ENCODE data around the gene FLCN. TPM values are rescaled to one million over a fixed set of nuclear protein-coding genes. Genes with fewer than 3 reads are reported as not detected.

The FLCN gene
- total RNA-seq, 1 donor from 2014 or later = 106 TPM

GRCh38 chr17:17167986-17168385 is 69.0 kb downstream of the FLCN start:
- Histone ChIP-seq H3K27ac (no peak overlapping the region), H3K4me1 (peaks cover 28% of the 10 kb centered on the region), H3K4me3 (no peak overlapping the region), H3K9me3 (no peaks in the 10 kb centered on the region), H3K36me3 (peaks cover 80% of the 10 kb centered on the region), H3K27me3 (no peaks in the 10 kb centered on the region)
- no peak for ATAC-seq
- no peak for DNase-seq
- no peak for TF ChIP-seq CTCF (IDR thresholded peaks at IDR 0.05)
- intact Hi-C loops (cut with DNase I) = no loop called here

- Histone ChIP-seq H3K9me3 (no peaks in the 10 kb centered on the region), H3K27ac (no peak overlapping the region), H3K4me3 (no peak overlapping the region), H3K27me3 (no peaks in the 10 kb centered on the region), H3K36me3 (peaks cover 80% of the 10 kb centered on the region), H3K4me1 (peaks cover 23% of the 10 kb centered on the region)
- intact Hi-C loops (cut with DNase I) = no loop called here
- ATAC-seq (no peak), DNase-seq (no peak)
- TF ChIP-seq CTCF (IDR thresholded peaks at IDR 0.05) = no peak
Observed at GRCh38 chr17:17167356-17167755, 69.6 kb downstream of the FLCN start.

GRCh38 chr17:17166446-17166845 is 70.5 kb downstream of the FLCN start:
- no peak for DNase-seq
- no peaks in the 10 kb centered on the region for H3K9me3 ChIP-seq
- peaks cover 16% of the 10 kb centered on the region for H3K4me1 ChIP-seq
- no peak overlapping the region for H3K27ac ChIP-seq
- intact Hi-C loops (cut with DNase I) = no loop called here
- ATAC-seq = no peak
- no peaks in the 10 kb centered on the region for H3K27me3 ChIP-seq
- H3K36me3 ChIP-seq = peaks cover 80% of the 10 kb centered on the region
- no peak overlapping the region for H3K4me3 ChIP-seq
- no peak for TF ChIP-seq CTCF (IDR thresholded peaks at IDR 0.05)

- ATAC-seq (no peak), DNase-seq (no peak)
- no peaks in the 10 kb centered on the region for H3K9me3 ChIP-seq
- TF ChIP-seq CTCF (IDR thresholded peaks at IDR 0.05) = no peak
- peaks cover 84% of the 10 kb centered on the region for H3K36me3 ChIP-seq
- H3K4me1 ChIP-seq = peaks cover 9% of the 10 kb centered on the region
- H3K27me3 ChIP-seq = no peaks in the 10 kb centered on the region
- no peak overlapping the region for H3K4me3 ChIP-seq
- intact Hi-C loops (cut with DNase I) = no loop called here
- H3K27ac ChIP-seq = no peak overlapping the region
Observed at GRCh38 chr17:17165666-17166308, 71.2 kb downstream of the FLCN start.

- H3K36me3 ChIP-seq = peaks cover 95% of the 10 kb centered on the region
- H3K27ac ChIP-seq = no peak overlapping the region
- no peak overlapping the region for H3K4me3 ChIP-seq
- no peak for DNase-seq
- no peak for TF ChIP-seq CTCF (IDR thresholded peaks at IDR 0.05)
- H3K4me1 ChIP-seq = no peaks in the 10 kb centered on the region
- intact Hi-C loops (cut with DNase I) = no loop called here
- H3K27me3 ChIP-seq = no peaks in the 10 kb centered on the region
- no peak for ATAC-seq
- no peaks in the 10 kb centered on the region for H3K9me3 ChIP-seq
Observed at GRCh38 chr17:17164676-17165075, 72.3 kb downstream of the FLCN start.

- H3K4me1 ChIP-seq = no peaks in the 10 kb centered on the region
- no peaks in the 10 kb centered on the region for H3K9me3 ChIP-seq
- no peak overlapping the region for H3K27ac ChIP-seq
- no peak for ATAC-seq
- H3K27me3 ChIP-seq = no peaks in the 10 kb centered on the region
- H3K4me3 ChIP-seq = no peak overlapping the region
- intact Hi-C loops (cut with DNase I) = no loop called here
- DNase-seq = no peak
- no peak for TF ChIP-seq CTCF (IDR thresholded peaks at IDR 0.05)
- H3K36me3 ChIP-seq = peaks cover 100% of the 10 kb centered on the region
Observed at GRCh38 chr17:17164156-17164555, 72.8 kb downstream of the FLCN start.
